PC-3 (cell line): ENCODE measurements around the gene CLASP2. TPM values are rescaled to one million over a fixed set of nuclear protein-coding genes. Genes with fewer than 3 reads are reported as not detected.

Experiments
- ATAC-seq: fragments of 200-7000 bp; cut with Tn5 transposase; 2 replicates; pipeline ENCODE4 v1.9.1; 2020; ENCODE audit warnings: mild to moderate bottlenecking, moderate library complexity
- BruUV-seq: library from RNA; stranded (reverse); fragments of 400-500 nt; replicated peaks from 2 replicates; lab custom pipeline; 2021; lab: Mats Ljungman, UMichigan
- CTCF ChIA-PET: fragments of 300-600 bp; sonication (Branson Sonifier 250); formaldehyde crosslinking; loops from one replicate; lab custom pipeline; 2022; ENCODE audit warnings: antibody characterized with exemption; lab: Charles Lee
- POLR2A ChIA-PET: fragments of 300-600 bp; sonication (Branson Sonifier 250); formaldehyde crosslinking; loops from one replicate; lab custom pipeline; 2022; ENCODE audit warnings: antibody characterized with exemption; ENCODE audit not compliant: unreplicated experiment; lab: Charles Lee
- DNase-seq: peaks from one replicate; pipeline ENCODE4 v3.0.0-alpha.2; 2015
- H2AFZ ChIP-seq: fragments of 300-600 bp; sonication (generic); 2 replicates; pipeline ENCODE4 v1.6.0; 2016; ENCODE audit warnings: antibody characterized with exemption, low read length
- H3F3A ChIP-seq: fragments of 300-600 bp; sonication (generic); one replicate; pipeline ENCODE4 v1.6.0; 2017; ENCODE audit warnings: antibody characterized with exemption, low read length, control low read depth, mild to moderate bottlenecking; ENCODE audit not compliant: unreplicated experiment
- H3K27ac ChIP-seq: fragments of 300-600 bp; sonication (generic); 2 replicates; pipeline ENCODE4 v1.5.1; 2016; ENCODE audit warnings: mild to moderate bottlenecking, low read length
- H3K27me3 ChIP-seq: fragments of 300-600 bp; sonication (generic); 2 replicates; pipeline ENCODE4 v1.6.1; 2016; ENCODE audit warnings: low read length, mixed read lengths
- H3K36me3 ChIP-seq: fragments of 300-600 bp; sonication (generic); 2 replicates; pipeline ENCODE4 v1.6.1; 2016; ENCODE audit warnings: low read depth, mixed run types, low read length, mixed read lengths
- H3K4me1 ChIP-seq: fragments of 300-600 bp; sonication (generic); 2 replicates; pipeline ENCODE4 v1.5.1; 2016; ENCODE audit warnings: low read length; ENCODE audit not compliant: insufficient read depth
- H3K4me2 ChIP-seq: fragments of 300-600 bp; sonication (generic); 2 replicates; pipeline ENCODE4 v1.6.0; 2016; ENCODE audit warnings: low read length
- H3K4me3 ChIP-seq: fragments of 300-600 bp; sonication (generic); 2 replicates; pipeline ENCODE4 v1.5.1; 2016; ENCODE audit warnings: mild to moderate bottlenecking, low read length, mixed read lengths
- H3K79me2 ChIP-seq: fragments of 300-600 bp; sonication (generic); 2 replicates; pipeline ENCODE4 v1.6.1; 2017; ENCODE audit warnings: low read length, mixed read lengths
- H3K9ac ChIP-seq: fragments of 300-600 bp; sonication (generic); 2 replicates; pipeline ENCODE4 v1.6.0; 2016; ENCODE audit warnings: mild to moderate bottlenecking, low read length
- H3K9me2 ChIP-seq: fragments of 300-600 bp; sonication (generic); replicated peaks from 2 replicates; pipeline ENCODE4 v1.6.1; 2016; ENCODE audit warnings: mixed run types, low read length, mixed read lengths
- H3K9me3 ChIP-seq: fragments of 300-600 bp; sonication (generic); 2 replicates; pipeline ENCODE4 v1.6.1; 2016; ENCODE audit warnings: low read length, mixed read lengths
- H4K20me1 ChIP-seq: fragments of 300-600 bp; sonication (generic); 2 replicates; pipeline ENCODE4 v1.6.1; 2016; ENCODE audit warnings: low read length, mixed read lengths
- EZH2 ChIP-seq: fragments of 300-600 bp; sonication (generic); IDR thresholded peaks from one replicate; pipeline ENCODE4 v1.6.1; 2017; ENCODE audit warnings: antibody characterized with exemption, mild to moderate bottlenecking, low read length; ENCODE audit not compliant: unreplicated experiment
- EZH2phosphoT487 ChIP-seq: fragments of 300-600 bp; sonication (generic); IDR thresholded peaks from 2 replicates; pipeline ENCODE4 v1.6.1; 2018; ENCODE audit warnings: mild to moderate bottlenecking, antibody characterized with exemption, low read length, borderline replicate concordance
- intact Hi-C: fragments of 100-400 bp; cut with micrococcal nuclease; formaldehyde crosslinking; loops from 2 replicates; pipeline ENCODE4 v1.9.0; 2023
- total RNA-seq: library from RNA; depleted of rRNA; stranded (reverse); fragments of >200 nt; gene quantifications from 2 replicates; pipeline ENCODE4 v1.2.3, GENCODE V29; 2014
- TF ChIP-seq, protein P1 (sequence below): fragments of 300-600 bp; sonication (generic); conservative IDR thresholded peaks from 2 replicates; pipeline ENCODE4 v1.5.1; 2017; ENCODE audit warnings: antibody characterized with exemption, low read depth, mild to moderate bottlenecking, low read length

The CLASP2 gene
- total RNA-seq, 1 experiment from 2014 or later, result 84.8 TPM

DNA sequence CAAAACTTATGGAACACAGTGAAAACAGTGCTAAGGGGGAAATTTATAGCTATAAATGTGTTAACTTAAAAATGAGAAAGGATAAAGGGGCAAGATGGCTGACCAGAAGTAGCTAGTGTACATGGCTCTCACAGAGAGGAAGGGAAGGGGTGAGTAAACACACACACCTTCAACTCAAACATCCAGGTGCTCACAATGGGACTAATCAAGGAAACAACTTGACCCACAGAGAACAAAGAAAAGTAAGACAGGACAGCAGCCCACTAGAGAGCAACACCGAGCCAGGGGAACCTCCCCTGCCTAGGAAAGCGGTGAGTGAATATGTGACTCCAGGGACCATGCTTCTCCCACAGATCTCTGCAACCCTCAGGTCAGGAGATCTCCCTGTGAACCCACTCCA lies 192.8 kb downstream of the CLASP2 start:
- CTCF ChIA-PET, result no interaction called here
- no peak overlapping the region for H3K4me2 ChIP-seq
- no TSS peak for BruUV-seq

DNA sequence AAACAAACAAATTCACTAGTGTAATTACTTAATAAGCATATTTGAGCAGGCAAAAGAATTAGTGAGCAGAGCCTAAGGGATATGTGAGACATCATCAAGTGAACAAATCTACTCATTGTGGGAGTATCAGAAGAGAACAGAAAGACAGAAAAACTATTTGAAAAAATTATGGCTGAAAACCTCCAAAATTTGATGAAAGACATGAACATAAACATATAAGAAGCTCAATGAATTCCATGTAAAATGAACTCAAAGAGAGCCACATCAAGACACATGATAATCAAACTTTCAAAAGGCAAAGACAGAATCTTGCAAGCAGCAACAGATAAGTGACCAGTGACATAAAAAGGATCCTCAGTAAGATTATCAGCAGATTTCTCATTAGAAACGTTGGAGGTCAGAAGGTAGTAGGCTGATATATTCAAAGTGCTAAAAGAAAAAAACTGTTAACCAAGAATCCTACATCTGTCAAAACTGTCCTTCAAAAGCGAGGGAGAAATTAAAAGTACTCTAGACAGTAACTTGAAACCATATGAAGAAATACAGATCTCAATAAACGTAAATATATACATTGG lies 194.9 kb downstream of the CLASP2 start:
- Histone ChIP-seq H3K9me3 (no peaks in the 10 kb centered on the region), H3K27me3 (no peaks in the 10 kb centered on the region), H4K20me1 (no peaks in the 10 kb centered on the region), H3K9ac (no peak overlapping the region), H3K4me3 (no peak overlapping the region), H3F3A (no peaks in the 10 kb centered on the region), H2AFZ (no peak overlapping the region), H3K36me3 (peaks cover 13% of the 10 kb centered on the region; the same call in 1 of the 2 replicates), H3K79me2 (no peaks in the 10 kb centered on the region), H3K4me1 (no peaks in the 10 kb centered on the region), H3K9me2 (no peaks in the 10 kb centered on the region), H3K27ac (no peak overlapping the region), H3K4me2 (no peak overlapping the region)
- no peak for ATAC-seq
- TF ChIP-seq, protein P1, sequence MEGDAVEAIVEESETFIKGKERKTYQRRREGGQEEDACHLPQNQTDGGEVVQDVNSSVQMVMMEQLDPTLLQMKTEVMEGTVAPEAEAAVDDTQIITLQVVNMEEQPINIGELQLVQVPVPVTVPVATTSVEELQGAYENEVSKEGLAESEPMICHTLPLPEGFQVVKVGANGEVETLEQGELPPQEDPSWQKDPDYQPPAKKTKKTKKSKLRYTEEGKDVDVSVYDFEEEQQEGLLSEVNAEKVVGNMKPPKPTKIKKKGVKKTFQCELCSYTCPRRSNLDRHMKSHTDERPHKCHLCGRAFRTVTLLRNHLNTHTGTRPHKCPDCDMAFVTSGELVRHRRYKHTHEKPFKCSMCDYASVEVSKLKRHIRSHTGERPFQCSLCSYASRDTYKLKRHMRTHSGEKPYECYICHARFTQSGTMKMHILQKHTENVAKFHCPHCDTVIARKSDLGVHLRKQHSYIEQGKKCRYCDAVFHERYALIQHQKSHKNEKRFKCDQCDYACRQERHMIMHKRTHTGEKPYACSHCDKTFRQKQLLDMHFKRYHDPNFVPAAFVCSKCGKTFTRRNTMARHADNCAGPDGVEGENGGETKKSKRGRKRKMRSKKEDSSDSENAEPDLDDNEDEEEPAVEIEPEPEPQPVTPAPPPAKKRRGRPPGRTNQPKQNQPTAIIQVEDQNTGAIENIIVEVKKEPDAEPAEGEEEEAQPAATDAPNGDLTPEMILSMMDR, result no peak
- no peak for TF ChIP-seq EZH2phosphoT487
- TF ChIP-seq EZH2, result no peak
- intact Hi-C loops, result no loop called here
- CTCF ChIA-PET, result no interaction called here
- DNase-seq, result no peak
- BruUV-seq, result no TSS peak
- POLR2A ChIA-PET, result no interaction called here

More for the DNA sequence above, 192.8 kb downstream of the CLASP2 start:
- no peak overlapping the region for H2AFZ ChIP-seq
- DNase-seq, result peak; percentile 5
- no peaks in the 10 kb centered on the region for H3K79me2 ChIP-seq
- peaks cover 16% of the 10 kb centered on the region; the same call in 1 of the 2 replicates for H3K36me3 ChIP-seq
- H3K27me3 ChIP-seq, result no peaks in the 10 kb centered on the region
- no peak overlapping the region for H3K4me3 ChIP-seq
- POLR2A ChIA-PET, result no interaction called here
- TF ChIP-seq EZH2 (no peak), EZH2phosphoT487 (no peak)
- TF ChIP-seq, protein P1, result no peak
- H3K9me3 ChIP-seq, result no peaks in the 10 kb centered on the region
- no peak; the same call in 1 of the 2 replicates for ATAC-seq
- H3F3A ChIP-seq, result no peaks in the 10 kb centered on the region
- no peak overlapping the region for H3K9ac ChIP-seq
- H3K9me2 ChIP-seq, result no peaks in the 10 kb centered on the region
- no peak overlapping the region for H3K27ac ChIP-seq
- no peaks in the 10 kb centered on the region for H3K4me1 ChIP-seq
- no peaks in the 10 kb centered on the region for H4K20me1 ChIP-seq
- intact Hi-C loops, result no loop called here

DNA sequence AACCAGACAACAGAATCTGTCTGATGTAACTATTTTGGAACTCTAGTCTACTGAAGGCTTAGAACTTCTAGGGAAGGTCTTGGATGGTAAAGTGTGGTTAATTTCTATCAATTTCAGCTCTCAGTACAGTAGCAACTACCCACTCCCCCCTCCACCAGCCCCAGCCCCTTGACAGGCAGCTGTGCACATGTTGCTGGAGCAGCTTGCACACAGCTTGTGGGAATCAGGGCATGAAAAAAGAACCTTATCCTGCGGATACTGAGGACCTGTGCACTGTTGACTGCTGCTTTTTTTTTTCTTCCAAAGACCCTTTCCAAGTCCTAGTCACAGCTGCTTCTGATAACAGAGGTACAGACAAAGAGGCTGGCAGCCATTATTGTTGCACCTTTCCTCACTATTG lies 196.3 kb downstream of the CLASP2 start:
- no peak for TF ChIP-seq EZH2
- no peak for TF ChIP-seq EZH2phosphoT487
- TF ChIP-seq, protein P1, result no peak
- CTCF ChIA-PET, result no interaction called here
- no peak overlapping the region for H3K27ac ChIP-seq
- no peaks in the 10 kb centered on the region for H3K79me2 ChIP-seq
- no peak for DNase-seq
- no peaks in the 10 kb centered on the region for H4K20me1 ChIP-seq
- no TSS peak for BruUV-seq
- H3K4me3 ChIP-seq, result no peak overlapping the region
- no peak for ATAC-seq
- H3K9me3 ChIP-seq, result no peaks in the 10 kb centered on the region
- H3K4me2 ChIP-seq, result no peak overlapping the region
- POLR2A ChIA-PET, result interaction anchor here (0.7 kb wide), 1 partner anchor 338 kb away, joined by 4 read pairs; no protein-coding TSS in a partner anchor
- H3K36me3 ChIP-seq, result peaks cover 7% of the 10 kb centered on the region; the same call in 1 of the 2 replicates
- H3K27me3 ChIP-seq, result no peaks in the 10 kb centered on the region
- H3F3A ChIP-seq, result no peaks in the 10 kb centered on the region
- intact Hi-C loops, result no loop called here
- H2AFZ ChIP-seq, result no peak overlapping the region
- H3K9me2 ChIP-seq, result no peaks in the 10 kb centered on the region
- no peak overlapping the region for H3K9ac ChIP-seq
- H3K4me1 ChIP-seq, result no peaks in the 10 kb centered on the region
